GM10266 (cell line): Measurements from ENCODE around the gene ENOX1.
"Not testable (repeated sequence)": the region's sequence is repeated elsewhere in the genome, so short reads cannot be mapped to it uniquely, and the experiment has no call there.

Experiments used
- DNase-seq: peaks from one replicate; pipeline ENCODE4 v3.0.0; 2012; ENCODE audit errors: extremely low spot score
- TF ChIP-seq, protein P1 (sequence below): IDR thresholded peaks from 2 replicates; pipeline ENCODE4 v1.5.1; 2012; ENCODE audit warnings: mild to moderate bottlenecking, low read depth; ENCODE audit not compliant: control insufficient read depth, insufficient read depth; ENCODE audit errors: missing control alignments

The ENOX1 gene

DNA sequence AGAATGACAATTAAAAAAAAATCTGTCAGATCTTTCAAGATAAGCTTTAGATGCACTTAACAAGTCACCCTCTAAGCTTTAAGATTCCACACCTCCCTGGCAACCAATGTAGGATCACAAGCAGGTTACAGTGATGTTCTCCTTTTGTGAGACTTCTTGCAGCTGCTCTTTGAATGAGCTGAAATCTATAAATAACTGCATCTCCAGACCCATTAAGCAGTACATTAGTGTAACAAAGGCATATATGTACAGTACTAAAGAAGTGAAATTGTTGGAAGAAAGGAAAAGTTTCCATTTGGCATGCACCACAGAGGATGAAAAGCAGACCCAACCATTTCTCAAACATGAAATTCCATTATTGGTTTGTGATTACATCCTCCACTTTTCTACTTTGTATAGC, 364.7 kb downstream of the ENOX1 start:
- TF ChIP-seq, protein P1, sequence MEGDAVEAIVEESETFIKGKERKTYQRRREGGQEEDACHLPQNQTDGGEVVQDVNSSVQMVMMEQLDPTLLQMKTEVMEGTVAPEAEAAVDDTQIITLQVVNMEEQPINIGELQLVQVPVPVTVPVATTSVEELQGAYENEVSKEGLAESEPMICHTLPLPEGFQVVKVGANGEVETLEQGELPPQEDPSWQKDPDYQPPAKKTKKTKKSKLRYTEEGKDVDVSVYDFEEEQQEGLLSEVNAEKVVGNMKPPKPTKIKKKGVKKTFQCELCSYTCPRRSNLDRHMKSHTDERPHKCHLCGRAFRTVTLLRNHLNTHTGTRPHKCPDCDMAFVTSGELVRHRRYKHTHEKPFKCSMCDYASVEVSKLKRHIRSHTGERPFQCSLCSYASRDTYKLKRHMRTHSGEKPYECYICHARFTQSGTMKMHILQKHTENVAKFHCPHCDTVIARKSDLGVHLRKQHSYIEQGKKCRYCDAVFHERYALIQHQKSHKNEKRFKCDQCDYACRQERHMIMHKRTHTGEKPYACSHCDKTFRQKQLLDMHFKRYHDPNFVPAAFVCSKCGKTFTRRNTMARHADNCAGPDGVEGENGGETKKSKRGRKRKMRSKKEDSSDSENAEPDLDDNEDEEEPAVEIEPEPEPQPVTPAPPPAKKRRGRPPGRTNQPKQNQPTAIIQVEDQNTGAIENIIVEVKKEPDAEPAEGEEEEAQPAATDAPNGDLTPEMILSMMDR, result no peak
- no peak for DNase-seq

DNA sequence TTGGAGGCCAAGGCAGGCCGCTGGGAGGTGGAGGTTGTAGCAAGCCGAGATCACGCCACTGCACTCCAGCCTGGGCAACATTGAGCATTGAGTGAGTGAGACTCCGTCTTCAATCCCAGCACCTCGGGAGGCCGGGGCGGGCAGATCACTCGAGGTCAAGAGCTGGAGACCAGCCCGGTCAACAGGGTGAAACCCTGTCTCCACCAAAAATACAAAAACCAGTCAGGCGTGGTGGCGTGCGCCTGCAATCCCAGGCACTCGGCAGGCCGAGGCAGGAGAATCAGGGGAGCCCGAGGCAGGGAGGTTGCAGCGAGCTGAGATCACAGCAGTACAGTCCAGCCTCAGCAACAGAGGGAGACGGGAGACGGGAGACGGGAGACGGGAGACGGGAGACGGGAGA, 369.9 kb downstream of the ENOX1 start:
- DNase-seq, result not testable (repeated sequence)

DNA sequence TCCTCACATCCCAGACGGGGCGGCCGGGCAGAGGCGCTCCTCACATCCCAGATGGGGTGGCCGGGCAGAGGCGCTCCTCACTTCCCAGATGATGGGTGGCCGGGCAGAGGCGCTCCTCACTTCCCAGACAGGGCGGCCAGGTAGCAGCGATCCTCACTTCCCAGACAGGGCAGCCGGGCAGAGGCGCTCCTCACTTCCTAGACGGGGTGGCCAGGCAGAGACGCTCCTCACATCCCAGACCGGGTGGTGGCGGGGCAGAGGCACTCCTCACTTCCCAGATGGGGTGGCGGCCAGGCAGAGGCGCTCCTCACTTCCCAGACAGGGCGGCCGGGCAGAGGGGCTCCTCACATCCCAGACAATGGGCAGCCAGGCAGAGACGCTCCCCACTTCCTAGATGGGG, 370.4 kb downstream of the ENOX1 start:
- not testable (repeated sequence) for DNase-seq

DNA sequence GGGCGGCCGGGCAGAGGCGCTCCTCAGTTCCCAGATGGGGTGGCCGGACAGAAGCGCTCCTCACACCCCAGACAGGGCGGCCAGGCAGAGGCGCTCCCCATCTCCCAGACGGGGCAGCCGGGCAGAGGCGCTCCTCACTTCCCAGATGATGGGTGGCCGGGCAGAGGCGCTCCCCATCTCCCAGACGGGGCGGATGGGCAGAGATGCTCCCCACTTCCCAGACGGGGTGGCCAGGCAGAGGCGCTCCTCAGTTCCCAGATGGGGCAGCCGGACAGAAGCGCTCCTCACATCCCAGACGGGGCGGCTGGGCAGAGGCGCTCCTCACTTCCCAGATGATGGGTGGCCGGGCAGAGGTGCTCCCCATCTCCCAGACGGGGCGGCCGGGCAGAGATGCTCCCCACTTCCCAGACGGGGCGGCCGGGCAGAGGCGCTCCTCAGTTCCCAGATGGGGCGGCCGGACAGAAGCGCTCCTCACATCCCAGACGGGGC, 370.8 kb downstream of the ENOX1 start:
- not testable (repeated sequence) for DNase-seq

DNA sequence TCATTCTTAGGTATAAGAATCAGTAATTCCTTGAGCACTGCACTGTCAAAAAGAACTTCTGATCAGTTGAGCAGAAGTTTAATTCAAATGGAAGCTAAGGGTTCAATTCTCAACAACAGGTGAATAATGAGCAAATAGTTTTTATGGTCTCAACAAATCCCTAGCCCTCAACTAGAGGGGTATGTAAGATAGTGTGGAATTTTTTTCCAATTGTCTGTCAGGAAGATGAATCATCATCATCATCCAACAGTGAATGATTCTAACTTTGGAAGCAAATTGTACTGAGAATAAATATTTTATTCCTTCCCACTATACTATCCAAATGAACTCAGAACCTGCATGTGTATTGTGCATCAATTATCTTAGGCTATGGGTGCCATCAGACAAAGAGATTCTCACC, 372.7 kb downstream of the ENOX1 start:
- no peak for DNase-seq
- TF ChIP-seq, protein P1, result no peak

DNA sequence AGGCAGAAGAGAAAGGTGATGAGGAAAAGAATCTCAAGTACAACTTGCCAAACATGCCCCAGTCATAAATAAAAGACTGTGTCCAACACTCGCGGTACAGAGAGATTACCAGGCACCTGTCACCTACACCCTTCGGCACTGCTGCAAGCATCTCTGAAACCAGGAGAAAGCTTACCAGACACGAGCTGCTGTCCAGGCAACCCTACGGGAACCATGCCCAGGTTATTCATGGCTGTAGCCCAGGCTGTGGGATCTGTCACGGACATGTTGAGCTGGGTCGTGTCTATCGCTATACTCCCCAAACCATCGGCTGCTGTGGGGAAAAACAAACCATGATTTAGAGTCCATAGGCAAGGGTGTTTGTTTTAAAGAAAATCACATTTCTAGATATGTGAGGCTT, 375.0 kb downstream of the ENOX1 start:
- TF ChIP-seq, protein P1, result no peak

DNA sequence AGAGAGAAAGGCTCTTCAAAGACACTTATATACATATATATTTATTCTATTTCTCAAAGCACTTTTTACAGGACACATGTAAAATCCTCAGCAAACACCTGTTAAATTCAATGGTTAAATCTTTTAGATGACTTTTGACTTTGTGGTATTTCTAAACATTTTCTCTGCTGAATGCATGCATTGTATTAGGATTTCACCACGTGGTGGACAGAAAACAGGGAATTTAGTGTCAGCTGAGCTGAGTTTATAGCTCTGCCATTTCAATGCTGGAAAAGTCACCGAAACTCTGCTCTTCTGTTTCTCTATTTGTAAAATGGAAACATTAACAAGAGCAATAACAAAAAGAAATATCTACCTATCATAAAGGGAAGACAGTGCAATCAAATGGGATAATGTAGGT, 375.6 kb downstream of the ENOX1 start:
- DNase-seq, result no peak
- TF ChIP-seq, protein P1, result no peak

More for the DNA sequence above, 375.0 kb downstream of the ENOX1 start:
- no peak for DNase-seq

DNA sequence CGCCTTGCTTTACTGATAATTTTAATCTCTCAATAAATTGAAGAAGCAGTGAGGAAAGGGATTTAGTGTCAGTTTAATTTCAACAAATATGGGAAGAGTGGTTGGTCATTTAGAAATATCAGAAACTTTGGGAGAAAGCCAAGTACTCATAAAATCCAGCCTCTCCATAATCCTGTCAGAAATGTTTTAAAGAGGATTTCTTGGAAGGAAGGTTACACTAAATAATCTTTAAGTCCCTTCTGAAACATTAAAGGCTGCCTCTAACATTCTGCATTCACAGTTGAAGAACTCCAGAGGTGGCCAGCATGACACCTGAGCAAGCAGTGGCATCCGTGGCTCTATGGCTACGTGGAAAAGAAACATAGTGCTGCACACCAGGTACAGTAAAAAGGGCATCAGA, 378.5 kb downstream of the ENOX1 start:
- DNase-seq, result no peak

DNA sequence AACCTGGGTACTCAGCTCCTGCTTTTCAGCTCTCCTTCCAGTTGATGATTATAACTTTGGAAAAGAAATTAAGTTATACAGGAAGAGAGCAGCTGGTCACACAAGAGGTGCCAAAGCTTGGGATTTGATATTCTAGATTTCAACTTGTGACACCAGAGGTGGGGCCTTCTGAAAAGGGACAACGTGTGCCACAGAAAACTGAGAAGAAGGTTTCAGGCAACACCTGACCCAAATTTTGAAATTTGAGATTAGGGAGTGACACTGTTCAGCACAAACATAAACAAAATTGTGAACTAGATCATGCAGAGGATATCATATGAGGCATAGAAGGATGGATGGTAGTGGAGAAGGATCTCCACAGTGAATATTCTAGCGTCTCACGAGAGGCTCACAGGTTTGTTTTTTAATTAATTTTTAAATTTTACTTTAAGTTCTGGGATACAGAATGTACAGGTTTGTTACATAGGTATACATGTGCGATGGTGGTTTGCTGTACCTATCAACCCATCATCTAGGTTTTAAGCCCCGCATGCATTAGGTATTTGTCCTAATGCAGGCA, 379.7 kb downstream of the ENOX1 start:
- DNase-seq, result no peak
- TF ChIP-seq, protein P1, result no peak

More for the DNA sequence above, 378.5 kb downstream of the ENOX1 start:
- TF ChIP-seq, protein P1, result no peak
